Stimulated activated memory B cell treated with anti-CD40 and anti-IgM and Interleukin-4, amounts not matched to agents 10 μg/mL and 1 μg/mL and 100 μg/mL, for 72 hours (primary cell): Measurements from ENCODE around the gene ARFGEF3.
"Not testable (repeated sequence)": the region's sequence is repeated elsewhere in the genome, so short reads cannot be mapped to it uniquely, and the experiment has no call there.

Experiments
- ATAC-seq: fragments of 150-1000 bp; cut with Tn5 transposase; 2 replicates; pipeline ENCODE4 v1.10.0; 2021
- H3K27ac Mint-ChIP-seq: one replicate; pipeline ENCODE4 v1.8.0; 2022; ENCODE audit warnings: mild to moderate bottlenecking, mixed read lengths
- H3K27me3 Mint-ChIP-seq: one replicate; pipeline ENCODE4 v1.8.0; 2022; ENCODE audit warnings: mixed read lengths
- H3K36me3 Mint-ChIP-seq: one replicate; pipeline ENCODE4 v1.8.0; 2022; ENCODE audit warnings: mixed read lengths
- H3K4me1 Mint-ChIP-seq: one replicate; pipeline ENCODE4 v1.8.0; 2022; ENCODE audit warnings: mixed read lengths
- H3K4me3 Mint-ChIP-seq: one replicate; pipeline ENCODE4 v1.8.0; 2022; ENCODE audit warnings: mild to moderate bottlenecking, moderate library complexity, mixed read lengths
- H3K9me3 Mint-ChIP-seq: one replicate; pipeline ENCODE4 v1.8.0; 2022; ENCODE audit warnings: mixed read lengths

ARFGEF3 gene

GRCh38 chr6:138161338-138162110 lies at the start of gene ARFGEF3:
Gene ARFGEF3, plus strand, starts transcription at chr6:138161939. Its CDS starts 148 bp downstream, at chr6:138162087.
- peak; percentile 88 for ATAC-seq
- no peaks in the 10 kb centered on the region for H3K9me3 Mint-ChIP-seq
- peak within 1 kb of the TSS; percentile 73 for H3K4me3 Mint-ChIP-seq
- H3K27ac Mint-ChIP-seq = no peak within 1 kb of the TSS
- peaks cover 58% of the 10 kb centered on the region for H3K27me3 Mint-ChIP-seq
- H3K36me3 Mint-ChIP-seq = no peaks in the 10 kb centered on the region
- peaks cover 7% of the 10 kb centered on the region for H3K4me1 Mint-ChIP-seq

- H3K27me3 Mint-ChIP-seq = peaks cover 23% of the 10 kb centered on the region
- no peak overlapping the region for H3K4me3 Mint-ChIP-seq
- no peaks in the 10 kb centered on the region for H3K36me3 Mint-ChIP-seq
- H3K4me1 Mint-ChIP-seq = peaks cover 11% of the 10 kb centered on the region
- no peak overlapping the region for H3K27ac Mint-ChIP-seq
- no peaks in the 10 kb centered on the region for H3K9me3 Mint-ChIP-seq
- ATAC-seq = no peak
Measured at GRCh38 chr6:138113588-138114210, 48.0 kb upstream of the ARFGEF3 start.

GRCh38 chr6:138115201-138115600 lies 46.5 kb upstream of the ARFGEF3 start:
- Mint-ChIP-seq H3K27ac (no peak overlapping the region), H3K9me3 (peaks cover 3% of the 10 kb centered on the region), H3K36me3 (no peaks in the 10 kb centered on the region), H3K4me3 (no peak overlapping the region), H3K27me3 (peaks cover 23% of the 10 kb centered on the region), H3K4me1 (peaks cover 5% of the 10 kb centered on the region)
- no peak for ATAC-seq

GRCh38 chr6:138115877-138116660 lies 45.7 kb upstream of the ARFGEF3 start:
- H3K36me3 Mint-ChIP-seq = no peaks in the 10 kb centered on the region
- ATAC-seq = peak; percentile 75
- peaks cover 3% of the 10 kb centered on the region for H3K9me3 Mint-ChIP-seq
- no peak overlapping the region for H3K4me3 Mint-ChIP-seq
- H3K27ac Mint-ChIP-seq = no peak overlapping the region
- H3K4me1 Mint-ChIP-seq = peaks cover 5% of the 10 kb centered on the region
- peaks cover 23% of the 10 kb centered on the region for H3K27me3 Mint-ChIP-seq

- no peak overlapping the region for H3K4me3 Mint-ChIP-seq
- no peak overlapping the region for H3K27ac Mint-ChIP-seq
- peaks cover 3% of the 10 kb centered on the region for H3K9me3 Mint-ChIP-seq
- peaks cover 25% of the 10 kb centered on the region for H3K27me3 Mint-ChIP-seq
- H3K36me3 Mint-ChIP-seq = no peaks in the 10 kb centered on the region
- no peak for ATAC-seq
- H3K4me1 Mint-ChIP-seq = peaks cover 5% of the 10 kb centered on the region
Measured at GRCh38 chr6:138116661-138116999, 45.1 kb upstream of the ARFGEF3 start.

GRCh38 chr6:138117376-138117914 lies 44.3 kb upstream of the ARFGEF3 start:
- peaks cover 3% of the 10 kb centered on the region for H3K9me3 Mint-ChIP-seq
- H3K4me1 Mint-ChIP-seq = peaks cover 5% of the 10 kb centered on the region
- H3K4me3 Mint-ChIP-seq = no peak overlapping the region
- ATAC-seq = no peak
- peaks cover 32% of the 10 kb centered on the region for H3K27me3 Mint-ChIP-seq
- H3K27ac Mint-ChIP-seq = no peak overlapping the region
- H3K36me3 Mint-ChIP-seq = no peaks in the 10 kb centered on the region

- not testable (repeated sequence) for H3K4me3 Mint-ChIP-seq, H3K9me3 Mint-ChIP-seq, H3K4me1 Mint-ChIP-seq, H3K27ac Mint-ChIP-seq, ATAC-seq, H3K36me3 Mint-ChIP-seq
- H3K27me3 Mint-ChIP-seq = peaks cover 43% of the 10 kb centered on the region
Measured at GRCh38 chr6:138119229-138119628, 42.5 kb upstream of the ARFGEF3 start.

- Mint-ChIP-seq H3K4me1 (peaks cover 5% of the 10 kb centered on the region), H3K4me3 (no peak overlapping the region)
Measured at GRCh38 chr6:138119976-138120375, 41.8 kb upstream of the ARFGEF3 start.

GRCh38 chr6:138124096-138124495 lies 37.6 kb upstream of the ARFGEF3 start:
- Mint-ChIP-seq H3K36me3 (no peaks in the 10 kb centered on the region), H3K27me3 (peaks cover 39% of the 10 kb centered on the region), H3K4me3 (no peak overlapping the region), H3K9me3 (peaks cover 8% of the 10 kb centered on the region), H3K4me1 (no peaks in the 10 kb centered on the region), H3K27ac (no peak overlapping the region)
- ATAC-seq = no peak

More at GRCh38 chr6:138119976-138120375, 41.8 kb upstream of the ARFGEF3 start:
- Mint-ChIP-seq H3K9me3 (peaks cover 8% of the 10 kb centered on the region), H3K36me3 (no peaks in the 10 kb centered on the region), H3K27ac (no peak overlapping the region), H3K27me3 (peaks cover 43% of the 10 kb centered on the region)
- no peak for ATAC-seq

GRCh38 chr6:138128096-138128495 lies 33.6 kb upstream of the ARFGEF3 start:
- peaks cover 5% of the 10 kb centered on the region for H3K9me3 Mint-ChIP-seq
- no peak overlapping the region for H3K4me3 Mint-ChIP-seq
- H3K36me3 Mint-ChIP-seq = no peaks in the 10 kb centered on the region
- peaks cover 24% of the 10 kb centered on the region for H3K27me3 Mint-ChIP-seq
- no peak for ATAC-seq
- H3K4me1 Mint-ChIP-seq = no peaks in the 10 kb centered on the region
- H3K27ac Mint-ChIP-seq = no peak overlapping the region

GRCh38 chr6:138129190-138129589 lies 32.5 kb upstream of the ARFGEF3 start:
- H3K4me3 Mint-ChIP-seq = no peak overlapping the region
- ATAC-seq = no peak
- H3K36me3 Mint-ChIP-seq = no peaks in the 10 kb centered on the region
- H3K27me3 Mint-ChIP-seq = peaks cover 13% of the 10 kb centered on the region
- no peaks in the 10 kb centered on the region for H3K4me1 Mint-ChIP-seq
- peaks cover 2% of the 10 kb centered on the region for H3K9me3 Mint-ChIP-seq
- H3K27ac Mint-ChIP-seq = no peak overlapping the region

- Mint-ChIP-seq H3K27me3 (peaks cover 28% of the 10 kb centered on the region), H3K36me3 (no peaks in the 10 kb centered on the region), H3K4me3 (no peak overlapping the region), H3K9me3 (peaks cover 8% of the 10 kb centered on the region), H3K27ac (no peak overlapping the region), H3K4me1 (peaks cover 6% of the 10 kb centered on the region)
- no peak for ATAC-seq
Measured at GRCh38 chr6:138142806-138143205, 18.9 kb upstream of the ARFGEF3 start.

GRCh38 chr6:138145402-138145801 lies 16.3 kb upstream of the ARFGEF3 start:
- H3K27ac Mint-ChIP-seq = no peak overlapping the region
- no peak overlapping the region for H3K4me3 Mint-ChIP-seq

GRCh38 chr6:138146544-138146943 lies 15.2 kb upstream of the ARFGEF3 start:
- no peak for ATAC-seq
- Mint-ChIP-seq H3K4me3 (no peak overlapping the region), H3K27me3 (peaks cover 22% of the 10 kb centered on the region), H3K36me3 (no peaks in the 10 kb centered on the region), H3K9me3 (peaks cover 8% of the 10 kb centered on the region), H3K27ac (no peak overlapping the region), H3K4me1 (peaks cover 6% of the 10 kb centered on the region)

More at GRCh38 chr6:138145402-138145801, 16.3 kb upstream of the ARFGEF3 start:
- Mint-ChIP-seq H3K9me3 (peaks cover 8% of the 10 kb centered on the region), H3K27me3 (peaks cover 17% of the 10 kb centered on the region), H3K4me1 (peaks cover 6% of the 10 kb centered on the region), H3K36me3 (no peaks in the 10 kb centered on the region)
- peak; percentile 63 for ATAC-seq

- Mint-ChIP-seq H3K4me3 (no peak overlapping the region), H3K27me3 (peaks cover 56% of the 10 kb centered on the region), H3K4me1 (no peaks in the 10 kb centered on the region), H3K27ac (no peak overlapping the region), H3K9me3 (peaks cover 10% of the 10 kb centered on the region), H3K36me3 (no peaks in the 10 kb centered on the region)
- no peak for ATAC-seq
Measured at GRCh38 chr6:138155443-138155842, 6.3 kb upstream of the ARFGEF3 start.
